Activated T-helper 1 cell treated with anti-CD3 and anti-CD28 coated beads, Interleukin-2, amount 50 U/mL, for 16 hours (primary cell): Measurements from ENCODE around the gene TLE2.

Experiments
- DNase-seq, 2 donors: peaks; one replicate each; pipeline ENCODE4 v3.0.0-alpha.2; 2020; ENCODE audit warnings: low read depth in 1 of 2, low spot score in 1 of 2

Gene TLE2

GRCh38 chr19:2962018-2962670 is 66.9 kb downstream of the TLE2 start:
- DNase-seq: no peak

- DNase-seq: no peak
These were observed 69.0 kb downstream of the TLE2 start for GRCh38 chr19:2960120-2960519.

DNA sequence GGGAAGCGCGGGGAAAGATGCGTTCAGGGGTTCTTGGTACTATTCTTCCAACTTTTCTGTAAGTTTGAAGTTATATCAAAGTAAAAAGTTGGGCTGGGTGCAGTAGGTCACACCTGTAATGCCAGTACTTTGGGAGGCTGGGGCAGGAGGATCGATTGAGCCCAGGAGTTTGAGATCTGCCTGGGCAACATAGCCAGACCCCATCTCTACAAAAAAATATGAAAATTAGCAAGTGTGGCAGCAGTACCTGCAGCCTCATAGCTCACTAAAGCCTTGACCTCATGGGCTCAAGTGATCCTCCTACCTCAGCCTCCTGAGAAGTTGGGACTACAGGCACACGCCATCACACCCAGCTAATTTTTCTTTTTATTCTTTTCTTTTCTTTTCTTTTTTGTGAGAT is 71.9 kb downstream of the TLE2 start:
- no peak for DNase-seq

GRCh38 chr19:2952953-2953481 is 76.1 kb downstream of the TLE2 start:
- DNase-seq: no peak

- DNase-seq: peak; percentile 99 to 100
These were observed 78.6 kb downstream of the TLE2 start for GRCh38 chr19:2950286-2951124.

DNA sequence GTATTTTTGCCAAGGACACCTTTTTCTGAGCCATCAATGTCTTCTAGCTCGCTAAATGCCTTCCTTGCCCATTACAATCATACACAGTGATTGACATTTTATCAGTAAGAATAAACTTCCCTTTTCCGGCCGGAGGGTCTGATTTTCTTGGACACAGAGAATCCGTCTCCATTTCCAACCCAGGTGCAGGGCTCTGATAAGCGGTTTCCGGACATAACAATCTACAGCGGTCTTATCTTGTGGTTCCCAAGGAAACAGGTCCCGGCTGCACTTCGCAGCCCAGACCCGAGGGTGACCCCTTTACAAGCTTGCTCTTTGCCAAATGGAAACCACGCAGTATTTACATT is 79.2 kb downstream of the TLE2 start:
- DNase-seq: no peak
